Cortex of kidney (tissue), 1 donor: ENCODE measurements around the gene KRT36.

Source experiments
- DNase-seq: peaks from one replicate; lab custom pipeline; 2025; lab: John Stamatoyannopoulos, UW

The KRT36 gene

GRCh38 chr17:41500131-41500911, 10.6 kb upstream of the KRT36 start:
- DNase-seq = no peak

- no peak for DNase-seq
Measured at GRCh38 chr17:41499714-41500113, 10.0 kb upstream of the KRT36 start.

GRCh38 chr17:41498276-41498675, 8.6 kb upstream of the KRT36 start:
- DNase-seq = no peak

GRCh38 chr17:41496803-41497484, 7.2 kb upstream of the KRT36 start:
- no peak for DNase-seq

GRCh38 chr17:41494524-41494923, 4.8 kb upstream of the KRT36 start:
- DNase-seq = no peak

GRCh38 chr17:41492771-41493170, 3.1 kb upstream of the KRT36 start:
- no peak for DNase-seq

GRCh38 chr17:41492351-41492750, 2.6 kb upstream of the KRT36 start:
- DNase-seq = no peak

- DNase-seq = no peak
Measured at GRCh38 chr17:41491476-41491875, 1.8 kb upstream of the KRT36 start.

GRCh38 chr17:41490000-41490990, 585 bp upstream of the KRT36 start:
- DNase-seq = no peak

GRCh38 chr17:41486809-41487530, 2.7 kb downstream of the KRT36 start:
- no peak for DNase-seq

GRCh38 chr17:41486316-41486715, 3.4 kb downstream of the KRT36 start:
- DNase-seq = no peak

GRCh38 chr17:41484920-41485904, 4.5 kb downstream of the KRT36 start:
- DNase-seq = no peak

GRCh38 chr17:41483991-41484826, 5.5 kb downstream of the KRT36 start:
- no peak for DNase-seq

- DNase-seq = no peak
Measured at GRCh38 chr17:41483531-41483930, 6.2 kb downstream of the KRT36 start.

- DNase-seq = no peak
Measured at GRCh38 chr17:41481036-41481435, 8.7 kb downstream of the KRT36 start, which contains the start of gene KRT35. KRT35 (minus strand) TSS chr17:41481151; CDS start chr17:41481097, 54 bp downstream.

- no peak for DNase-seq
Measured at GRCh38 chr17:41480581-41480980, 9.1 kb downstream of the KRT36 start.

- no peak for DNase-seq
Measured at GRCh38 chr17:41480136-41480535, 9.6 kb downstream of the KRT36 start.

GRCh38 chr17:41478237-41478636, 11.5 kb downstream of the KRT36 start:
- DNase-seq = no peak
